ENCODE results near the gene ENDOG.

DNA sequence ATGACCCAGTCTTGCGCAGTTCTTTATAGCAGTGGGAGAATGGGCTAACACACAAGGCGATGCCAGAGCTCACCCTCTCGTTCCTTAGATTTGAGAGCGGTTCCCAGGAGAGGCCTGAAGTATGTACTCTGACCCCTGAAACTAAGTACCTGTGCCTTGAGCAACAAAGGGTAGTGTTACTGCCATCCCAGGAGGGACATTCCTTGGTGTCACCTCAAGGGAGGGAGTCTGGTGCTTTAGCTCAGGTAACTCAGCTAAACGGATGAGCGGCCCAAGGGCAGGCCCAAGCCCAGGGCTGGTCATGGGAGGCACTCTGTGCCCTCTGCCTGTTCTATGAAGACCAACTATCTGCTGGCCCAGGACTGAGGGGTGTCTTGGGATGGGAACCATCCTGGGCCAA is 43.2 kb downstream of the ENDOG start:
- TF ChIP-seq, protein P1, sequence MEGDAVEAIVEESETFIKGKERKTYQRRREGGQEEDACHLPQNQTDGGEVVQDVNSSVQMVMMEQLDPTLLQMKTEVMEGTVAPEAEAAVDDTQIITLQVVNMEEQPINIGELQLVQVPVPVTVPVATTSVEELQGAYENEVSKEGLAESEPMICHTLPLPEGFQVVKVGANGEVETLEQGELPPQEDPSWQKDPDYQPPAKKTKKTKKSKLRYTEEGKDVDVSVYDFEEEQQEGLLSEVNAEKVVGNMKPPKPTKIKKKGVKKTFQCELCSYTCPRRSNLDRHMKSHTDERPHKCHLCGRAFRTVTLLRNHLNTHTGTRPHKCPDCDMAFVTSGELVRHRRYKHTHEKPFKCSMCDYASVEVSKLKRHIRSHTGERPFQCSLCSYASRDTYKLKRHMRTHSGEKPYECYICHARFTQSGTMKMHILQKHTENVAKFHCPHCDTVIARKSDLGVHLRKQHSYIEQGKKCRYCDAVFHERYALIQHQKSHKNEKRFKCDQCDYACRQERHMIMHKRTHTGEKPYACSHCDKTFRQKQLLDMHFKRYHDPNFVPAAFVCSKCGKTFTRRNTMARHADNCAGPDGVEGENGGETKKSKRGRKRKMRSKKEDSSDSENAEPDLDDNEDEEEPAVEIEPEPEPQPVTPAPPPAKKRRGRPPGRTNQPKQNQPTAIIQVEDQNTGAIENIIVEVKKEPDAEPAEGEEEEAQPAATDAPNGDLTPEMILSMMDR (conservative IDR thresholded peaks at IDR 0.05 in 1 of 2, IDR thresholded peaks at IDR 0.05 in 1 of 2; ENCODE audit: extremely low read depth in 1 of 2, insufficient read depth in 1 of 2, low read depth in 1 of 2, low read length in 2 of 2) = no peak
- TF ChIP-seq EZH2 (IDR thresholded peaks at IDR 0.05; ENCODE audit: borderline replicate concordance, low read length) = no peak

All from mammary epithelial cell (primary cell).